Stimulated activated CD4-positive, alpha-beta T cell treated with anti-CD3 and anti-CD28 coated beads, Interleukin-4, amount 100 ng/mL, for 1 hour (primary cell): ENCODE data around the gene COA3.

Experiments
- DNase-seq: peaks from one replicate; pipeline ENCODE4 v3.0.0-alpha.2; 2020

Gene COA3, protein sequence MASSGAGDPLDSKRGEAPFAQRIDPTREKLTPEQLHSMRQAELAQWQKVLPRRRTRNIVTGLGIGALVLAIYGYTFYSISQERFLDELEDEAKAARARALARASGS

DNA sequence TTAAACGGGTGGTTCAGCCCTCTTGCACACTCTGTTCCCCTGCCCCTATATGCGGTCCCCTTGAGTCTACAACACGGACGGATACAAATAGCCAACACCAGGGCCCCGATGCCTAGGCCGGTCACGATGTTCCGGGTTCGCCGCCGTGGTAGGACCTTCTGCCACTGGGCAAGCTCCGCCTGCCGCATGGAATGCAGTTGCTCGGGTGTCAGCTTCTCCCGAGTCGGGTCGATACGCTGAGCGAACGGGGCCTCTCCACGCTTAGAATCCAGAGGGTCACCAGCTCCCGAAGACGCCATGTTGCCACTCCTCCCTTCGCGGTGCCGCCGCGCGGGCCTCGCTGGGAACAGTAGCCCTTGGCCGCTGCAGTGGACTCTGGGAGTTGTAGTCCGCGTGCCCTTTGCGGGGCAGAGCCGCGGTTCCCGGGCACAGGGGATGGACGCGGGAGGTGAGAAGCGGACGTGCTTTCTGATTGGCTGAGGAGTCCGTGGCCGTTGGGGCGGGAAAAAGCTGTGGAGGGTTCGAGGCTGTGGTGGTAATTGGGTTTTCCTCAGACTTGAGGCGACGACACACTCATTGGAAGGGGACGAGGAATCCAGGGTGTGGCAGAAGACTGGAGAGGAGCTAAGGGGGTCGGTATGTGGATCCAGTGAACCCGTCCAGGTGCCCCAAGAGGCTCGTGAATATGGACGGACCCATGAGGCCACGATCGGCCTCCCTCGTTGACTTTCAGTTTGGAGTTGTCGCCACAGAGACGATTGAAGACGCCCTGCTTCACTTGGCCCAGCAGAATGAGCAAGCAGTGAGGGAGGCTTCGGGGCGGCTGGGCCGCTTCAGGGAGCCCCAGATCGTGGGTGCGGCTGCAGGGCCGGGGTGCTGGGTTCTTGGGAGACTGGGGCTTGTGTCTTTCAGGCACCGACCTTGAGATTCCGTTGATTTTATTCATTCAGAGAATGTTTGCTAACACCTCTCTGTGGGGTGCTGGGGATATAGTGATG lies at the start of gene COA3, which contains the start of gene CNTD1:
Gene COA3 (minus strand): TSS at position 322 of the 998 bp plus-strand sequence. CDS start 23 bp downstream, at position 299.
Gene CNTD1 (plus strand): TSS at position 479 of the 998 bp plus-strand sequence. CDS start 207 bp downstream, at position 686.
- peak; percentile 81 for DNase-seq

DNA sequence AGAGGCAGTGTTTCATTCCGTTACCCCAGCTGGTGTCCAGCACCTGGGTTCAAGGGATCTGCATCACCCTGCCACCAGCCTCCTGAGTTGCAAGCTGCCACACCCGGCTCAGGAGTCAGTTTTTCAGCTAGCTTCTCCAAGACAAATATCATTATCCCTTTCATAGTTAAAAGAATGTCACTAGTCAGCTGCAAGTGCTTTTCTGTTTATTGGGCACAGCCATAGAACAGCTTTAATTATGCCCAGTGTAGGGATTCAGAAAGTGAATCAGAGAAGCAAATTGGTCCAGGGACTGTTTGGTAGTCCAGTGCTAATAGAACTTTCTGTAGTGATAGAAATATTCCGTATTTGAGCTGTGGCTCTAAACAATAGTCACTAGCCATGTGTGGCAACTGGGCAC lies 49.6 kb upstream of the COA3 start:
- DNase-seq = no peak

- no peak for DNase-seq
These were observed 48.2 kb upstream of the COA3 start for GRCh38 chr17:42846594-42847280.

DNA sequence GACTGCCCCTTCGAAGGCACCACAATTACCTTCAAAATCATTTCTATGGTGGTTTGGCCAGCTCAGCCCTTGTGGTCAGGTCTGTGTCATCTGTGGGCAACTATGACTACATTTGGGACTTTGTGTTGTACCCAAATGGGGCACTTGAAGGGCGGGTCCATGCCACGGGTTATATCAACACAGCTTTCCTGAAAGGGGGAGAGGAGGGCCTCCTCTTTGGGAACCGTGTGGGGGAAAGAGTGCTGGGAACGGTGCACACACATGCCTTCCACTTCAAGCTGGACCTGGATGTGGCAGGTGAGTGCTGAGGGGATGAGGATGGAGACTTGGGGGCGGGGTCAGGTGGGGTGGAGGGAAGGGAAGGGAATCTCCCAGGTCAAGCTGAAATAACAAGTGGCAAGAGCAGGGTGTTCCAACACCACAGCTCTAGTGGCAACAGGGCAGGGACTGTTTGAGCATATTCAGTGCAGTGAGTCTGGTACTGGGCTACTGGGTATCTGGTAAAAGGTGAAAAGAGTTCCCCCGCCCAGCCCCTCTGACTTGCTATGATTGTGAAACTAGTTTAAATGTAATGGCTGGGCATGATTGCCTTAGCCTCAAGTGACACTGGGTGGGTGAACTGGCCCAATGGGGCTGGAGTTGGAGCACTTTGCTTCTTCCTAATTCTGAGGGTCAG lies 47.6 kb upstream of the COA3 start:
- no peak for DNase-seq

DNA sequence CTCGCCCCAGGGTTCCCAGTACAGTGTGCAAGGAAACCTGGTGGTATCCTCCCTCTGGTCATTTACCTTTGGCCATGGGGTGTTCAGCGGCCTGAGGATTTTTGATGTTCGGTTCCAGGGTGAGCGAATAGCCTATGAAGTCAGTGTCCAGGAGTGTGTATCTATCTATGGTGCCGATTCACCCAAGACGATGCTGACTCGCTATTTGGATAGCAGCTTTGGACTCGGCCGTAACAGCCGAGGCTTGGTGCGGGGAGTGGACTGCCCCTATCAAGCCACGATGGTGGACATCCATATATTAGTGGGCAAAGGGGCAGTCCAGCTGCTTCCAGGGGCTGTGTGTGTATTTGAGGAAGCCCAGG lies 47.0 kb upstream of the COA3 start:
- no peak for DNase-seq

GRCh38 chr17:42844761-42845555 lies 46.5 kb upstream of the COA3 start:
- DNase-seq = no peak

- DNase-seq = no peak
These were observed 45.8 kb upstream of the COA3 start, which contains the start of gene AOC2 for GRCh38 chr17:42844271-42844670. AOC2 (plus strand) TSS chr17:42844580; CDS start chr17:42844627, 47 bp downstream.

DNA sequence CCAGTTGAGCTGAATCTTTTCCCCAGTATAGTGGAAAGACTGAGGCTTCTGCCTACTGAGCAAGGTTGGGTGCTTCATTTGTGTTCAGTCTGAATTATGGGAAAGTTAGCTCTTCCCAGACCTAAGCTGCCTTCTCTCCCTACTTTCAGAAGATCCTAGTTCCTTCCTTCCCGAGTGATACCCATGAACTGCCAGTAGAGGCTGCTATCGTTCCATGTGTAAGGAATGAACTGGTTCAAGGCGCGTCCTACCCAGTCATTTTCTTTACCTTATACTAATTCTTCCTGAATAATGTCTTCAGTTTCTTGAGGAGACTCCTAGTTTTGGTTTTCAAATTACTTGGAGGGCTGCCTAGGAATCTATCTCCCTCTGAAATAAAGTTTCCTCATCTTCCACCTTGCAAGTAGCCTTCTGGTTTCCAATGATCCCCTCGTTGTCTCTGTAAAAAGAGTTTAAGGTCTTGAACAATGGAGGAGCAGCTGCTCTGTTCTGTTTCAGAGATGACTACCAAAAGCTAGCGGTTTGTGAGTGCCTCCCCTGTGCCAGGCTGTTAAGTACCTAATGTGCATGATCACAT lies 44.9 kb upstream of the COA3 start:
- DNase-seq = no peak

GRCh38 chr17:42841975-42842685 lies 43.6 kb upstream of the COA3 start:
- DNase-seq = no peak

- DNase-seq = no peak
These were observed 37.2 kb upstream of the COA3 start for GRCh38 chr17:42835732-42836131.

GRCh38 chr17:42833767-42834422 lies 35.4 kb upstream of the COA3 start:
- no peak for DNase-seq

DNA sequence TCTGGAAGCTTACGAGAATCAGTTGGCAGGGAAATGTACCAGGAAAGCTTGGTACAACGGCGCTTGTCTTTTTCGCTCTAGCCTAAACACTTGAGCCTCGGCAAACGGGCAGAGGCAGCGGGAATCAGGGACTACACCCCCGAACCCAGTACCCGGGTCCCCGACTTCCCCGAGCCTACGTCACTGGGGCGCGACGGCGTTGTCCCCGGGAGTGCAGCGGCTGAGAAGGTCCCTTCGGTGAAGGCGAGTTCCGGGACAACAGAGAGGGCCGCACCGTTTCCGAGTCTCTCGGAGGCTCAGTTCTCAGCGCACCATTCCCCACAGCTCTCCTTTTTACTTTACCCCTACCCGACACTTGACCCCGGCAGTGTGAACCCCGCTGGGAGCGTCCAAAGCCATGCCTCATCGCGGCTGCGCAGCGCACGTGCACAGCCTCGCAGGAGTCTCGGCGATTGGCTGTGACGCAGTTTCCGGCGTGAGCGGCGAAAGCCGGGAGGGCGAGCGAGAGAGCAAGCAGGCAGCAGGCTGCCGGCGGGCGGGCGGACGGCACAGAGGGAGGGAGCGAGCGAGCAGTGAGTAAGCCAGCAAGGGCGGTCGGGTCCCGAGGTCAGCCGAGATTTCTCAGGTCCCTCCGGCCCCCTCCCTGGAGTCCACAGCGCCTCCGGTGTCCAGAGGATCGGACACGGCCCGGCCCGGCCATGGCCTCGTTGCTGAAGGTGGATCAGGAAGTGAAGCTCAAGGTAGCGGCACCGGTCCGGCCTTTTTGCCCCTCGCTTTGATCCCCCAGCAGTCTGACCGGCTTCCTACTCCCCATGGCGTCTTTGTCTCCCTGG lies 34.6 kb upstream of the COA3 start, which contains the start of gene PSME3:
Gene PSME3 (plus strand): TSS at position 464 of the 833 bp plus-strand sequence. CDS start 235 bp downstream, at position 699.
- DNase-seq = peak; percentile 90

GRCh38 chr17:42832213-42832933 lies 33.9 kb upstream of the COA3 start:
- DNase-seq = no peak

DNA sequence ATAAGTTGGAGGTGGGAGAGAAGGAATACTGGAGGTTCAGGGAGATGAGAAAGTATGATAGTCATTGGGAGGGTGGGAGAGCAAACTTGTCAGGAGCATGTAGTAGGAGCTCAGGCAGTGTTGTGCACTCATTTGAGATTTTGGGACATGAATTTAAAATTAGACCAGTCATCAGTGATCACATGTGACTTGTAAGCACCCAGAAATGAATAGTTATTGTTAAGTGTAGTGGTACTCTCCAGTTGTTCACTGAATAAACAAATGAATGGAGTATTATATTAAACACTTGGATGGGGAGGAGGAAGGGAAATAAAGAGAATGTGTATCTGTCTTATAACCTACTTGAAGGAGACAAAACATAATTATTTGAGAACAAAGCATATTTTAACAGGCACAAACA lies 32.5 kb upstream of the COA3 start:
- DNase-seq = no peak

- no peak for DNase-seq
These were observed 29.0 kb upstream of the COA3 start for GRCh38 chr17:42827472-42827871.

GRCh38 chr17:42821176-42821575 lies 22.7 kb upstream of the COA3 start:
- DNase-seq = no peak

GRCh38 chr17:42819939-42820535 lies 21.5 kb upstream of the COA3 start:
- DNase-seq = peak; percentile 72

- DNase-seq = no peak
These were observed 19.9 kb upstream of the COA3 start for GRCh38 chr17:42818379-42818778.
